ENCODE results near the gene PMM1.
"Not testable (repeated sequence)": the region's sequence is repeated elsewhere in the genome, so short reads cannot be mapped to it uniquely, and the experiment has no call there.

The PMM1 gene

DNA sequence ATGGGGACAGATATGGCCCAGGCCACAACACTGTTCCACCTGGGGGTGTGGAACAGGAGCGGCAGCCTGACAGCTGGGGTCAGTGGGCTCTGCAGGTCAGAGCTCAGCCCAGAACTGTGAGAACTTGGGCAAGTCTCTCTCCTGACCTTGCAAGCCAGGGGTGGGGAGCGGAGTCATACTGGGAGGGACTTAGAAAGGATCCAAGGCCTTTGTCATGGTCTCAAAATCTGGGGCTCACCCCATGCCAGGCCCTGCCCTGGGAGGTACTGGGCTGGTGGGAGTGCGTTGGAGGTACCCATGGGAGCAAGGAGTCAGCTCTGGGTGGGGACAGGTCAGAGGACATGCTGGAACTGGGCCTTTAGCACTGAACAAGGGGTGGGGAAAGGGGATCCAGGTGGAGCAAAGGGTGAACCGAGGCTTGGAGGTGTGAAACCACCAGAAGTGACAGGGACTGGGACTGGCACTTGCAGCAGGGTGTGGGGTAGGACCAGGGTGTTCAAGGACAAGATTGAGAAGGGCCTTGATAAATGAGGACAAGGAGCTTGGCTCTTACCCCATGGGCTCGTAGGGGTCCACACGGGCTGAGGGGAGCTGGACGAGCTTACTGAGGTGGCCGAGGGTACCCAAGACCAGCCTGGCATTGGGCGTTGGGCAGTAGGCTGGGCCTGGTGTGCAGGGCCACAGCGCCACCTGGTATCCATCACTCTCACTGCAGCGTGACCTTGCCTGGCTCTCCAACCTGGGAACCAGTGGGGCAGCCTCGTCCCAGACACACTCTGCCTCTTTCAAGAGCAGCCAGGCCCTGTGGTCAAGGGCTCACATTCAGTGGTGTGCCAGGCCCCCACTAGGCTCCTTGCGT lies 7.4 kb upstream of the PMM1 start:
- peak in 1 of 2 experiments; percentile 27 for DNase-seq

- no peak for DNase-seq
Observed at GRCh38 chr22:41595703-41596102, 6.1 kb upstream of the PMM1 start.

DNA sequence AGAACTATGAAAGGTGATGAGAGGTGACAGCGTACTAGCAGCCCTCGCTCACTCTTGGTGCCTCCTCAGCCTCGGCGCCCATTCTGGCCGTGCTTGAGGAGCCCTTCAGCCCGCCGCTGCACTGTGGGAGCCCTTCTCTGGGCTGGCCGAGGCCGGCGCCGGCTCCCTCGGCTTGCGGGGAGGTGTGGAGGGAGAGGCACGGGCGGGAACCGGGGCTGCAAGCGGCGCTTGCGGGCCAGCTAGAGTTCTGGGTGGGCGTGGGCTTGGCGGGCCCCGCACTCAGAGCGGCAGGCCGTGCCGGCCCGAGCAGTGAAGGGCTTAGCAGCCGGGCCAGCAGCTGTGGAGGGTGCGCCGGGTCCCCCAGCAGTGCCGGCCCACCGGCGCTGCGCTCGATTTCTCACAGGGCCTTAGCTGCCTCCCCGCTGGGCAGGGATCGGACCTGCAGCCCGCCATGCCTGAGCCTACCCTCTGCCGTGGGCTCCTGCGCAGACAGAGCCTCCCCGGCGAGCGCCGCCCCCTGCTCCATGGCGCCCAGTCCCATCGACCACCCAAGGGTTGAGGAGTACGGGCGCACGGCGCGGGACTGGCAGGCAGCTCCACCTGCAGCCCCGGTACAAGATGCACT lies 3.8 kb upstream of the PMM1 start:
- not testable (repeated sequence) for DNase-seq

DNA sequence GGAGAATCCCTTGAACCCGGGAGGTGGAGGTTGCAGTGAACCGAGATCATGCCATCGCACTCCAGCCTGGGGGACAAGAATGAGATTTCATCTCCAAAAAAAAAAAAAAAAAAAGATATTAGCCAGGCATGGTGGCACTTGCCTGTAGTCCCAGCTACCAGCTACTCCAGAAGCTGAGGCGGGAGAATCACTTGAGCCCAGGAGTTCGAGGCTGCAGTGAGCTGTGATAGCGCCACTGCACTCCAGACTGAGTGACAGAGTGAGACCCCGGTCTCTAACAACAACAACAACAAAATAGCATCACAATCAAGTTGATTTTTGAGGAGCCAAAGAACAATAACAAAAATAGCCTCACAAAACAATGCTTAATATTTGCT lies 2.3 kb downstream of the PMM1 start:
- no peak for DNase-seq

- DNase-seq = no peak
Observed at GRCh38 chr22:41585898-41586297, 3.7 kb downstream of the PMM1 start.

DNA sequence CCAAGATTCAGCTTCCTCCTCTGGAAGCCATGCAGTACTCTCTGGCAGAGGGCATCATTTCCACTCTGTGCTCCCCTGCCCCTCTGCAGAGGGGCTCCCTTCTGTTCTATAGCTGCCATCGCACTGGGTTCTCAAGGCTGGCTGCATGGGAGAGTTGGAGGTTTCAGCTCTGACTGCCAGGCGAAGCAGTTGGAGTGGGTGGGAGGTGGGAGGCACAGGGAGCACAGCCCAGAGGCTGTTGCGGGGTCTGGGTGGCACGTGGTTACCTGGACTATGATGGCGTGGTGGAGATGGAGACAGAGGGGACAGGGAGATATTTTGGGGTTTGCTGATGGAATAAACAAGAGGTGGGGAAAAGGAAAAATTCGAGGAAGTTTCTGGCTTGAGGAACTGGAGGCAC lies 4.8 kb downstream of the PMM1 start:
- DNase-seq = no peak

DNA sequence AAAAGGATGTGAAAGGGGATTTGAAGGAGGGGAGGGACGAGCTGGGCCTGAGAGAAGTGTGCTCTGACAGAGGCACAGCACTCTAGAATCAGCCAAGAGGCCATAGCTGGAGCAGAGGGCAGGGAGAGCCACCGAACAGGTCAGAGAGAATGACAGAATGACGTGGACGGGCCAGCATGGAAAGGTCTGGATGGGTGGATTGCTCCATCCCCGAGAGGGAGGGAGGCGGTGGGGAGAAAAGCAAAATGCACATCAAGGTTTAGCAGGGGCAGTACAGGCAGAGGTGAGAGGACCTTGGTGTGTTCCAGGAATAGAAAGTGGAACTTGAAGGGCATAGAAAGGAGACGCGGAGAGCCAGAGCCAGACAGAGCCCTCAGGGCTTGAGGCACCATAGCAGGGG lies 6.9 kb downstream of the PMM1 start:
- DNase-seq = no peak

DNA sequence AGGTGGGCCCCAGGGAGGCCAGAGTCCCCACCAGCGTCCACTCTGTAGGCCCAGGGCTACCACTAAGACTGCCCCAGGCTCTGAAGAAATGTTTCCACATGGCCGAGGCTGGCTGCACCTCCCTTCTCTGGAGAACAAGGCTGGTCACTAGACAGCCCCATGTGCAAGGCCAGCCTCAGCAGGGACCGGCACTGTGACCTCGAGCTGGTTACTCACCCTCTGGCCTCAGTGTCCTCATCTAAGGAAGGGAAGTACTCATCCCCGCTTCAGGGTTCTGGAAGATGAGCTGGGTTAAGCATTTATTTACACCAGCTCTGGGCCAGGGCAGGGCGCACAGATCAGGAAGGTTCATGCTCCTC lies 9.7 kb downstream of the PMM1 start:
- DNase-seq = no peak

DNA sequence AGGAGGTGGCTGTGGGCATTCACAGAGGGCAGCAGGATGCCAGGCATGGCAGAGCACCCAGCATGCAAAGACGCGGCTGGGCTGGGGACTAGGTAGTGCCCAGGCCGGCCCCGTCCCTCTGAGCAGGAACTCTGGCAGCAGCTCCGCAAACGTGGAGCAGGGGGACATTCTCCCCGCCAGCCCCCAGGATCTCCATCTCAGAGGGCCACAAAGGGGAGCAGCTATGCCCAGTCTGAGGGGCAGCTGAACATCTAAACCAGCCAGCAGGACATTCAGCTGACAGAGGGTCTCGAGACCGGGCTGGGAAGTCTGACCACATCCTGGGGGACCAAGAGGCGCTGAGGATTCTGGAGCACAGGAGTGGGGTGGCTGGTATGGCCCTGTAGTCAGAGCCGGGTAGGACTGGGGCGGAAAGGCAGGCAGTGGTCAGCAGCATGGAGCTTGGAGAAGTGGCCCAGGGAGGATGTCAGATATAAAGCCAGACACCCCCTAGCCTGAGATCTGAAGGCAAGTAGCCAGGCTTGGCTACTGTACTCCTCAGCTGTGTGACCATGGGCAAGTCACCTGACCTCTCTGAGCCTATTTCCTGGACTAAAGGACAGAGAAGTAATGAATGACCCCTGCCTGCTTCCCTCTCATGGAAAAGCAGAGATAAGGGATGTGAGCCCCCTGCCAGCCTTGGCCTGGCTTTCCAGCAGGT lies 10.2 kb downstream of the PMM1 start:
- no peak for DNase-seq

GRCh38 chr22:41578818-41579217 lies 10.8 kb downstream of the PMM1 start:
- DNase-seq = no peak

GRCh38 chr22:41578114-41578513 lies 11.5 kb downstream of the PMM1 start:
- no peak for DNase-seq

DNA sequence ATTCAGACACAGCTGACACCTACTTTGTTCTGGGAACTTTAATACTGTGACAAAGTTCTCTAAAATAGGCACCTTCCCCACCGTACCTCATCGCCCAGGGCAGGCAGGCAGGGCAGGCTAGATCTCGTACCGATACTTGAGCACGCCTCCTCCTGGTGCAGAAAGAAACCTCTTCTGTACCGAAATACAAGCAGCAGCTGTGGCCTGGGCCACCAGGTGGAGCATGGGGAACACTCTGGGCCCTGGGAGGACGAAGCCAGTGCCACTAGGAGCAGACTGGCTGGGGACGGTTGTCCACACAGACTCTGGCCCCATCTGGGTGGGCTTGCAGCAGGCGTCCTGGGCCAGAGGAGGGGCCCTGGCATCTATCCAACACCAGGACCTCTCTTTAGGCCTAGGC lies 12.8 kb downstream of the PMM1 start:
- no peak for DNase-seq

- DNase-seq = no peak
Observed at GRCh38 chr22:41575533-41575932, 14.1 kb downstream of the PMM1 start.

DNA sequence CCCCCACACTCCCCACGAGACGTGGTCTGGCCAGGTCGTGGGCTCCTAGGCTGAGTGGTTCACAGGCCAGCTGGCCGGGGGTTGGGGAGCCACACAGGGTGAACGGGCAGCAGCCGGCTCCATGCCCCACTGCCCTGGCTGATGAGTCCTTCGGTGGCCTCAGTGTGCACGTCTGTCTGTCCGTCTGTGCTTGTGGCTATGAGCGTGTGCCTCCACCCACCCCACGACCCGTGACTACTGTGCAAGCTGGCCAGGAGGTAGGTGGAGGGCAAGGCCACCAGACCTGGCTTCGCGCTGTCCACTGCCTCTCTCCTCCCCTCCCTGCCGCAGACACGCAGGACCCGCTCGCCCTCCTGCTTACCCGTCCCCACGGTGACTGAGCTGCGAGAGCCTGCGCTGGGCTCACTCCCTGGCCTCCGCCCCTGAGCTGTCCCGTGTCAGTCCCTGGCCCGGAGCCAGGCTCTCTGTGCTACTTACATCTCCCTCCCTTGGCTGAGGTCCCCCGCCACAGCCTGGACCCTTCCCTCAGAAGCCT lies 14.7 kb downstream of the PMM1 start:
- no peak for DNase-seq

- no peak for DNase-seq
Observed at GRCh38 chr22:41573677-41574076, 16.0 kb downstream of the PMM1 start.

- DNase-seq = not testable (repeated sequence)
Observed at GRCh38 chr22:41572305-41572704, 17.3 kb downstream of the PMM1 start.

DNA sequence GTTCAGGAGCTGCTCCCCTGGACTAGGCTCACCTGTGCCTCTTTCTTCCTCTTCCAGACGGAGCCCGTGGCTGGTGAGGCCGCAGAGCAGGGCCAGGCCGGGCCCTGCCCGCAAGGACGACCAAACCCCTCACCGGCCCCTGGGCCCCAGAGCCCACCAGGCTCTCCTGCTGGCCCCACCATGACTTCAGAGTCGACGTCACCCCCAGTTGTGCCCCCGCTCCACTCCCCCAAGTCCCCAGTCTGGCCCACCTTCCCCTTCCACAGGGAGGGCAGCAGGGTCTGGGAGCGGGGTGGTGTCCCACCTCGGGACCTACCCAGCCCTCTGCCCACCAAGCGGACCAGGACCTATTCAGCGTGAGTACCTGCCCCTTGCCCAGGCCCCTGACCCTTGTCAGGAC lies 17.9 kb downstream of the PMM1 start:
- DNase-seq = no peak

DNA sequence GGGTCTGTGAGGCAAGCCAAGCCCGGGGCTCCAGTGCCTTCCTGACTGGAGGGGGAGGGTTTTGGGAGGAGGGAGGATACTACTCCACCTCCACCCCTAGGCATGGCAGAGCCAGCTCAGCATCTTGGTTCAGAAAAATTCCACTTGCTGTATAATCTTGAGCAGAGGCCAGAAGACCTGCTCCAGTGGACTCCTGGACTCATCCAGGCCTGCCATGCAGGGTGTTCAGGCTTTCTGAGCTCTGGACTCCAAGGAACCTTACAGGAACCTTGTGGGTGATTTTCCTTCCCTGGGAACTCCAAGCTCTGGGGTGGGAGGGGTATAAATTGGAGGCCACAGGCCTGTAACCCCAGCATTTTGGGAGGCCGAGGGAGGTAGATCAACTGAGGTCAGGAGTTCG lies 19.4 kb downstream of the PMM1 start:
- DNase-seq = no peak

DNA sequence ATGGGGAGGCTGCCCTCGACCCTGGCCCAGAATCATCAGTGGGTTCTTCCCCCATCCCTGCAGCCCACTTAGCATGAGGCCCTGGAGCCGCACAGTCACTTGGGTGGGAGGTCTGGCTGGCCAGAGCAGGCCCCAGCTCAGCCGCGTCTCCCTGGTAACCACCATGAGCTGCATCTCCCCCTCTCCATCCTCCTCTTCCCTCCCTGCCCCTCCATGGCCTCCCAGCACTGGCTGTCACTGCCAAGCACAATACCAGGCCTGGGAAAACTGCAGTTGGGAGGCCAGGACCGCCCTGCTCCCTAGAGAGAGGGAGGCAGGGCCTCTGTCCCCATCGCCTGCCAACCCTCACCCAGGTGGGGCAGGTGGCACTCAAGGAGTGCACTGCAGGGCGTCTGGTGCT lies 20.8 kb downstream of the PMM1 start:
- no peak for DNase-seq

GRCh38 chr22:41567512-41567768 lies 22.2 kb downstream of the PMM1 start:
- no peak for DNase-seq

GRCh38 chr22:41565403-41566054 lies 24.1 kb downstream of the PMM1 start:
- DNase-seq = no peak

DNA sequence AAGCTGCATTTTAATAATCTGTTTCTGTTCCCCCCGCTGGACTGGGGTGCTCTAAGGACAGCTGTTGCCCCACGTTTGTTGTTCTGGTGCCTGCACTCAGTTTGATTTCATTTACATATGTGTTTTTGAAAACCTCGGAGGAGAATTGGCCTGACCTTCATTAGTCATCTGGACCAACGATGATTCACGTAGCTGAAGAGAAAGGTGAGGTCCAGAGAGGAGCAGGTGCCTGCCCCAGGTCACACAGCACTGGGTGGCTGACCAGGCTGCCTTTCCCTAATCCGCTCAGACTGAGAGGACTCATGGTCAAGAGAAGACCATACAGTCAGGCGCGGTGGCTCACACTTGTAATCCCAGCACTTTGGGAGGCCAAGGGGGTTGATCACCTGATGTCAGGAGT lies 25.1 kb downstream of the PMM1 start:
- no peak for DNase-seq

- no peak for DNase-seq
Observed at GRCh38 chr22:41563051-41563711, 26.5 kb downstream of the PMM1 start.

All from stimulated activated CD4-positive, alpha-beta T cell treated with anti-CD3 and anti-CD28 coated beads, Interleukin-4, amount 100 ng/mL, for 4 hours (primary cell).